Parathyroid adenoma (tissue), 2 donors: ENCODE results near the gene SRRD.
"Not testable (repeated sequence)": the region's sequence is repeated elsewhere in the genome, so short reads cannot be mapped to it uniquely, and the experiment has no call there.

ENCODE experiments used
- H2AFZ ChIP-seq: fragments of 300-600 bp; sonication (generic); one replicate; pipeline ENCODE4 v1.7.0; 2017; ENCODE audit warnings: antibody characterized with exemption, mild to moderate bottlenecking
- H3K27ac ChIP-seq: fragments of 300-600 bp; sonication (generic); one replicate; pipeline ENCODE4 v1.7.0; 2017
- H3K27me3 ChIP-seq: fragments of 300-600 bp; sonication (generic); one replicate; pipeline ENCODE4 v1.7.0; 2017; ENCODE audit warnings: low read length; ENCODE audit not compliant: control insufficient read depth, insufficient read depth
- H3K36me3 ChIP-seq: fragments of 300-600 bp; sonication (generic); one replicate; pipeline ENCODE4 v1.7.0; 2017; ENCODE audit warnings: low read length; ENCODE audit not compliant: control insufficient read depth, insufficient read depth
- H3K4me1 ChIP-seq: fragments of 300-600 bp; sonication (generic); one replicate; pipeline ENCODE4 v1.7.0; 2017; ENCODE audit warnings: control low read depth
- H3K4me2 ChIP-seq: fragments of 300-600 bp; sonication (generic); one replicate; pipeline ENCODE4 v1.7.0; 2017; ENCODE audit warnings: low read length
- H3K4me3 ChIP-seq: fragments of 300-600 bp; sonication (generic); one replicate; pipeline ENCODE4 v1.7.0; 2017; ENCODE audit warnings: low read depth, low read length
- H3K79me2 ChIP-seq: fragments of 300-600 bp; sonication (generic); one replicate; pipeline ENCODE4 v1.7.0; 2017; ENCODE audit warnings: control low read depth
- H3K9ac ChIP-seq: fragments of 300-600 bp; sonication (generic); one replicate; pipeline ENCODE4 v1.7.0; 2017; ENCODE audit warnings: mild to moderate bottlenecking
- H3K9me3 ChIP-seq: fragments of 300-600 bp; sonication (generic); one replicate; pipeline ENCODE4 v1.7.0; 2017; ENCODE audit warnings: low read length; ENCODE audit not compliant: control insufficient read depth
- CTCF ChIP-seq: fragments of 300-600 bp; sonication (generic); IDR thresholded peaks from one replicate; pipeline ENCODE4 v1.7.0; 2017; ENCODE audit warnings: antibody characterized with exemption, mild to moderate bottlenecking
- donor health status: primary hyperparathyroidism.

The SRRD gene

GRCh38 chr22:26527574-26528465 lies 44.1 kb downstream of the SRRD start:
- H3K27me3 ChIP-seq, result no peaks in the 10 kb centered on the region
- no peak overlapping the region for H3K4me2 ChIP-seq
- no peak overlapping the region for H3K4me3 ChIP-seq
- no peaks in the 10 kb centered on the region for H3K9me3 ChIP-seq
- no peak overlapping the region for H3K27ac ChIP-seq
- H2AFZ ChIP-seq, result no peak overlapping the region
- H3K9ac ChIP-seq, result no peak overlapping the region
- TF ChIP-seq CTCF, result no peak
- H3K4me1 ChIP-seq, result no peaks in the 10 kb centered on the region
- H3K36me3 ChIP-seq, result no peaks in the 10 kb centered on the region
- no peaks in the 10 kb centered on the region for H3K79me2 ChIP-seq

- H3K79me2 ChIP-seq, H3K9me3 ChIP-seq, H3K4me2 ChIP-seq, H3K9ac ChIP-seq, H3K36me3 ChIP-seq, H3K27ac ChIP-seq, H3K4me3 ChIP-seq, H3K4me1 ChIP-seq, H2AFZ ChIP-seq, H3K27me3 ChIP-seq: not testable (repeated sequence)
Measured at GRCh38 chr22:26528518-26528917, 44.8 kb downstream of the SRRD start.

GRCh38 chr22:26529345-26529744 lies 45.7 kb downstream of the SRRD start:
- H3K27ac ChIP-seq, result no peak overlapping the region
- no peak overlapping the region for H3K4me3 ChIP-seq
- H2AFZ ChIP-seq, result no peak overlapping the region
- no peak for TF ChIP-seq CTCF
- H3K9me3 ChIP-seq, result no peaks in the 10 kb centered on the region
- H3K4me1 ChIP-seq, result no peaks in the 10 kb centered on the region
- no peaks in the 10 kb centered on the region for H3K36me3 ChIP-seq
- no peak overlapping the region for H3K4me2 ChIP-seq
- H3K27me3 ChIP-seq, result no peaks in the 10 kb centered on the region
- no peak overlapping the region for H3K9ac ChIP-seq
- H3K79me2 ChIP-seq, result no peaks in the 10 kb centered on the region

GRCh38 chr22:26534171-26534855 lies 50.6 kb downstream of the SRRD start:
- Histone ChIP-seq H2AFZ (no peak overlapping the region), H3K9ac (no peak overlapping the region), H3K4me1 (no peaks in the 10 kb centered on the region), H3K4me2 (no peak overlapping the region), H3K9me3 (no peaks in the 10 kb centered on the region), H3K27ac (no peak overlapping the region), H3K36me3 (no peaks in the 10 kb centered on the region), H3K79me2 (no peaks in the 10 kb centered on the region), H3K27me3 (no peaks in the 10 kb centered on the region), H3K4me3 (no peak overlapping the region)
- TF ChIP-seq CTCF, result no peak

DNA sequence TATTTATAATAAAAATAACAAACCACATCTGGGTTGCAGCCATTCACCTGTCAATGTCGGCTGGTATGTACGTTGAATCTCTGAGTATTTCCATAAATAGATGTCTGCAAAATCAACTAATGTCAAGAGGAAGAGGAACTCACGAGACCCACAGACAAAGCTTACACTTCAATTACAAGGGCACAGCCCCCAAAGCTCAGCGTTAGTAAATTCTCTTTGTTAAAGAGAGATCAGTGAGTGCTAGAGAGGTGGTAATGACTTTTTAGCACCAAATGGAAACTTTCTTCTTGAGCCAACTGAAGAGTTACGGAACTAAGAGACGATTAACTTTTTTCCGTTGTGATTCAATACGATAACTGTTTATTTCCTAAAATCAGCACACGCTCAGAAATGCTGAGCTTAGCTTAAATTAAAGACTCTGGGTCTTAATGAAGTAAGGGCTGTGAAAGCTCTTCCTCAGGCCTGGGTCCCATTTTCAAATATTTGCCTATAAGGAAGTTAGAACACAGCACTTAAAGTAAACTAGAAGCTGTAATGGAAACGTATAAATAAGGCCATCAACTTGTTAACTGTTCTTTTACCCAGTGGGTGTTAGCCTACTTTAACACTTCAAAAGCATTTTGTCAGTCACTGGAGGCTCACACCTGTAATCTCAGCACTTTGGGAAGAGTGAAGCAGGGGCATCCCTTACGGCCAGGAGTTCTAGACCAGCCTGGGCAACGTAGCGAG lies 51.4 kb downstream of the SRRD start:
- no peak overlapping the region for H2AFZ ChIP-seq
- no peak overlapping the region for H3K4me2 ChIP-seq
- no peak for TF ChIP-seq CTCF
- H3K36me3 ChIP-seq, result no peaks in the 10 kb centered on the region
- H3K27me3 ChIP-seq, result no peaks in the 10 kb centered on the region
- no peak overlapping the region for H3K4me3 ChIP-seq
- no peaks in the 10 kb centered on the region for H3K4me1 ChIP-seq
- no peaks in the 10 kb centered on the region for H3K79me2 ChIP-seq
- no peak overlapping the region for H3K27ac ChIP-seq
- no peak overlapping the region for H3K9ac ChIP-seq
- H3K9me3 ChIP-seq, result no peaks in the 10 kb centered on the region
